MM.1S (cell line): ENCODE results near the gene PTTG1IP.

ENCODE experiments used
- EZH2 ChIP-seq: fragments of 300-600 bp; sonication (generic); optimal IDR thresholded peaks from 2 replicates; pipeline ENCODE3; 2017; ENCODE audit warnings: low read depth, mild to moderate bottlenecking, antibody characterized with exemption, low read length, mixed read lengths
- EZH2phosphoT487 ChIP-seq: fragments of 300-600 bp; sonication (generic); IDR thresholded peaks from 2 replicates; pipeline ENCODE4 v1.6.1; 2018; ENCODE audit warnings: antibody characterized with exemption, low read length
- TF ChIP-seq, protein P1 (sequence below): fragments of 300-600 bp; sonication (generic); IDR thresholded peaks from 2 replicates; pipeline ENCODE4 v1.5.1; 2016; ENCODE audit warnings: antibody characterized with exemption, low read length, mixed read lengths

GRCh38 chr21:44881198-44881872 lies 7.8 kb upstream of the PTTG1IP start:
- TF ChIP-seq, protein P1, sequence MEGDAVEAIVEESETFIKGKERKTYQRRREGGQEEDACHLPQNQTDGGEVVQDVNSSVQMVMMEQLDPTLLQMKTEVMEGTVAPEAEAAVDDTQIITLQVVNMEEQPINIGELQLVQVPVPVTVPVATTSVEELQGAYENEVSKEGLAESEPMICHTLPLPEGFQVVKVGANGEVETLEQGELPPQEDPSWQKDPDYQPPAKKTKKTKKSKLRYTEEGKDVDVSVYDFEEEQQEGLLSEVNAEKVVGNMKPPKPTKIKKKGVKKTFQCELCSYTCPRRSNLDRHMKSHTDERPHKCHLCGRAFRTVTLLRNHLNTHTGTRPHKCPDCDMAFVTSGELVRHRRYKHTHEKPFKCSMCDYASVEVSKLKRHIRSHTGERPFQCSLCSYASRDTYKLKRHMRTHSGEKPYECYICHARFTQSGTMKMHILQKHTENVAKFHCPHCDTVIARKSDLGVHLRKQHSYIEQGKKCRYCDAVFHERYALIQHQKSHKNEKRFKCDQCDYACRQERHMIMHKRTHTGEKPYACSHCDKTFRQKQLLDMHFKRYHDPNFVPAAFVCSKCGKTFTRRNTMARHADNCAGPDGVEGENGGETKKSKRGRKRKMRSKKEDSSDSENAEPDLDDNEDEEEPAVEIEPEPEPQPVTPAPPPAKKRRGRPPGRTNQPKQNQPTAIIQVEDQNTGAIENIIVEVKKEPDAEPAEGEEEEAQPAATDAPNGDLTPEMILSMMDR, result no peak
- no peak for TF ChIP-seq EZH2
- TF ChIP-seq EZH2phosphoT487, result no peak
